Measurements from ENCODE around the gene FAM217B. TPM values are rescaled to one million over a fixed set of nuclear protein-coding genes. Genes with fewer than 3 reads are reported as not detected.
A peak's percentile ranks its signal among the peaks of the same experiment; 100 is the strongest.

Gene FAM217B
- total and polyA plus RNA-seq, 3 donors from 2014 or later, result 11.6 to 22.3 (median 18.6) TPM

DNA sequence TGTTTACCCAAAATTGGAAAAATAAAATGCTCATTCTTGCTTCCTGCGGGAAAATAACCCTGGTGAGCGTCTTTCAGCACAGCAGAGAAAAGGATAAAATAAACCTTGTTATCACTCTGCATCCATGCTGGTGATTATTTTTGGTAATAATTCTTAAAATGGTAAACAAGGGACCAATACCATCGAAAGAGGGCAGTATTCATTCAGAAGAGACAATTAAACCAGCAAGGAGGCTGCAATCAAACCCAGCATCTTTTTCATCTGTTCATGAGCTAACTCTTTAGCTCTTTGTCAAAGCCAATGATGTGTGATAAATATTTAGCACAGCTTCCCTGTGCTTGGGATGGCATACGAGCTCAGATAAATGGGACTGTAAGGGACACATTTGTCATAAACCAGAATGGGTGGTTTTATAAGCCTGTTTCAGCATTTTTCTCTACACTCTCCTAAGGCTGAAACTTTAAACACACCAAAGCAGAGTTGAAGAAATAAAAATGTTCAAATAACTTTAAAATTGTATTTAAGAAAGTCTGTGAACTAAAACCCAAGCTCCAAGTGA lies 52.4 kb downstream of the FAM217B start:
- 76 to 80% methylated on average over 4 of the region's 4 CpGs for WGBS, 2 donors
- Histone ChIP-seq H3K4me3 (no peak overlapping the region), H3K27ac (no peak overlapping the region), H3K9me3 (no peaks in the 10 kb centered on the region), H3K4me1 (no peaks in the 10 kb centered on the region), H3K36me3 (ENCODE audit: low read depth, missing control alignments) (no peaks in the 10 kb centered on the region), H3K27me3 (no peaks in the 10 kb centered on the region)
- TF ChIP-seq CTCF (IDR thresholded peaks at IDR 0.05), result no peak
- TF ChIP-seq POLR2A (IDR thresholded peaks at IDR 0.05), result no peak
- intact Hi-C loops (cut with DNase I; ENCODE audit: low total_unique reads), result no loop called here
- DNase-seq, result no peak

DNA sequence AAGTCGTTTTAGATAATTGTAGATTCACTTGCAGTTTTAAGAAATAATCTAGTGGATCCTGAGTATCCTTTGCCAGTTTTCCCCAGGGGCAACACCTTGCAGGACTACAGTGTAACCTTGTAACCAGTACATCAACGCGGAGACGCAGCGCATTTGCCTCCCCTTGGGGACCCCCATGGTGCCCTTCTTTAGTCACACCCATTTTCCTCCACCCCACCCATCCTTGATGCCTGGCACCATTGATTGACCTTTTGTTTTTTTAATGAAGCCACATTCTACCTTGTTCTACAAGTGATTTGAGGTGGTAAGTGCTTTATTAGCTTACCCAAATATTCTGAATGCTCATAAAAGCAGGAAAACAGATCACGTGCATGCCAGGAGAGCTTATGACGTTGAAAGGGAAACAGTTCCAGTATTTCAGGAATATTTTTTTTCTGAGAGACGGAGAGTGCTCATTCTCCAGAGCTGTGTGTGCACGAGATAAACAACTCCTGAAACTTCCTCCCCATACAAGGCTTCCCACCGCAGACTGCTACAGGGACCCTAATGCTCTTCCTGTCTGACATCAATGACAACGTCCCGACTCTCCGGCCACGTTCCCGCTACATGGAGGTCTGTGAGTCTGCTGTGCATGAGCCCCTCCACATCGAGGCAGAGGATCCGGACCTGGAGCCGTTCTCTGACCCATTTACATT lies 53.7 kb downstream of the FAM217B start:
- no peaks in the 10 kb centered on the region for H3K36me3 ChIP-seq (ENCODE audit: low read depth, missing control alignments)
- H3K27ac ChIP-seq, result no peak overlapping the region
- H3K9me3 ChIP-seq, result no peaks in the 10 kb centered on the region
- 25 to 29% methylated on average over 18 of the region's 18 CpGs for WGBS, 2 donors
- H3K27me3 ChIP-seq, result no peaks in the 10 kb centered on the region
- no peak for TF ChIP-seq POLR2A (IDR thresholded peaks at IDR 0.05)
- TF ChIP-seq CTCF (IDR thresholded peaks at IDR 0.05), result no peak
- H3K4me3 ChIP-seq, result no peak overlapping the region
- H3K4me1 ChIP-seq, result no peaks in the 10 kb centered on the region
- intact Hi-C loops (cut with DNase I; ENCODE audit: low total_unique reads), result no loop called here
- DNase-seq, result no peak

DNA sequence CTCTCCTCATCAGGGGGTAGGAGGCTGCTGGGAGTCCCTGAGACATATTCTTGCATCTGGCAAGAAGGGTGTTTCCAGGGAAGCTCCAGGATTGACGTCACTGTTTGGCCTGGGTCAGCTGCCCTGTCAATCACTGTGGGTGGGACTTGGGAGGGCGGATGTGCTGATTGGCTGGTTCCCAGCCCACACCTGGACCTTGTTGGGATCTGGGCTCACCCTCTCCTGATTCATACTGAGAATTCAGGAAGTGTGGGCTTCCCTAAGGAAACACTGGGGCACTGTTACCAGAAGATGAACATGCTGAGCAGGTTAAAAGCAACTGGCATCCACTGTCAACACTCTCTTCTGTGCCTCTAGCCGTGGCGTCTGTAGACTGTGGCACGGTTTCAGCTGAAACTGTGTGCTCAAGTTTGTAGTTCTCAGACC lies 54.5 kb downstream of the FAM217B start:
- Histone ChIP-seq H3K27ac (no peak overlapping the region), H3K4me3 (no peak overlapping the region), H3K36me3 (ENCODE audit: low read depth, missing control alignments) (no peaks in the 10 kb centered on the region), H3K9me3 (no peaks in the 10 kb centered on the region), H3K4me1 (no peaks in the 10 kb centered on the region), H3K27me3 (no peaks in the 10 kb centered on the region)
- peak; percentile 49 for DNase-seq
- no peak for TF ChIP-seq POLR2A (IDR thresholded peaks at IDR 0.05)
- TF ChIP-seq CTCF (IDR thresholded peaks at IDR 0.05), result no peak
- WGBS, 2 donors, result 39 to 43% methylated on average over 5 of the region's 5 CpGs
- intact Hi-C loops (cut with DNase I; ENCODE audit: low total_unique reads), result no loop called here

GRCh38 chr20:59996108-59996507 lies 55.9 kb downstream of the FAM217B start:
- DNase-seq, result no peak
- intact Hi-C loops (cut with DNase I; ENCODE audit: low total_unique reads), result no loop called here
- no peak overlapping the region for H3K4me3 ChIP-seq

More at GRCh38 chr20:59996108-59996507, 55.9 kb downstream of the FAM217B start:
- Histone ChIP-seq H3K9me3 (no peaks in the 10 kb centered on the region), H3K27me3 (no peaks in the 10 kb centered on the region), H3K36me3 (ENCODE audit: low read depth, missing control alignments) (no peaks in the 10 kb centered on the region), H3K4me1 (no peaks in the 10 kb centered on the region), H3K27ac (no peak overlapping the region)
- TF ChIP-seq CTCF (IDR thresholded peaks at IDR 0.05) (no peak), POLR2A (IDR thresholded peaks at IDR 0.05) (no peak)
- WGBS, 2 donors, result 90 to 100% methylated on average over 1 of the region's 1 CpG
